HL-60 (cell line): ENCODE measurements around the gene TRIM50.

Source experiments
- DNase-seq, 2 experiments: peaks; one replicate each; pipeline ENCODE4 v3.0.0-alpha.2; 2010 to 2020; ENCODE audit warnings: low read depth in 1 of 2, low spot score in 1 of 2
- H3K27ac ChIP-seq: fragments of 250-450 bp; sonication (Bioruptor Pico); replicated peaks from 2 replicates; pipeline ENCODE4 v1.5.1; 2020; ENCODE audit warnings: mild to moderate bottlenecking, moderate library complexity
- H3K27me3 ChIP-seq: fragments of 250-450 bp; sonication (Bioruptor Pico); 2 replicates; pipeline ENCODE4 v1.5.1; 2021; ENCODE audit warnings: mild to moderate bottlenecking, moderate library complexity; ENCODE audit not compliant: insufficient read depth, poor library complexity, severe bottlenecking
- H3K4me3 ChIP-seq: replicated peaks from 2 replicates; pipeline ENCODE4 v1.5.1; 2011; ENCODE audit warnings: mild to moderate bottlenecking, control low read depth, low read length; ENCODE audit not compliant: insufficient read depth
- CTCF ChIP-seq: IDR thresholded peaks from one replicate; pipeline ENCODE4 v1.5.1; 2011; ENCODE audit warnings: low read length, control low read depth, inconsistent platforms; ENCODE audit not compliant: insufficient read depth
- GABPA ChIP-seq: IDR thresholded peaks from 2 replicates; pipeline ENCODE4 v1.6.1; 2012; ENCODE audit warnings: low read depth
- POLR2AphosphoS5 ChIP-seq: IDR thresholded peaks from 2 replicates; pipeline ENCODE4 v1.6.1; 2012; ENCODE audit warnings: low read depth
- REST ChIP-seq: IDR thresholded peaks from 2 replicates; pipeline ENCODE4 v1.6.1; 2012; ENCODE audit warnings: low read depth; ENCODE audit not compliant: insufficient replicate concordance
- SPI1 ChIP-seq: IDR thresholded peaks from 2 replicates; pipeline ENCODE4 v1.6.1; 2012; ENCODE audit warnings: low read depth, mild to moderate bottlenecking, borderline replicate concordance

TRIM50 gene

GRCh38 chr7:73351447-73352167 is 23.7 kb upstream of the TRIM50 start:
- no peak overlapping the region for H3K27ac ChIP-seq
- TF ChIP-seq REST, result no peak
- no peak for TF ChIP-seq SPI1
- no peak for TF ChIP-seq CTCF
- no peak for TF ChIP-seq POLR2AphosphoS5
- no peak for TF ChIP-seq GABPA
- H3K4me3 ChIP-seq, result no peak overlapping the region

GRCh38 chr7:73350306-73351068 is 22.6 kb upstream of the TRIM50 start:
- no peak overlapping the region for H3K4me3 ChIP-seq
- no peak overlapping the region for H3K27ac ChIP-seq
- no peak for DNase-seq
- TF ChIP-seq SPI1 (no peak), CTCF (no peak), POLR2AphosphoS5 (no peak), REST (no peak), GABPA (no peak)
- no peaks in the 10 kb centered on the region for H3K27me3 ChIP-seq

More at GRCh38 chr7:73351447-73352167, 23.7 kb upstream of the TRIM50 start:
- no peak for DNase-seq
- H3K27me3 ChIP-seq, result no peaks in the 10 kb centered on the region

- TF ChIP-seq REST, result no peak
- TF ChIP-seq SPI1, result no peak
- TF ChIP-seq GABPA, result no peak
- no peak for TF ChIP-seq CTCF
- TF ChIP-seq POLR2AphosphoS5, result no peak
- Histone ChIP-seq H3K27ac (no peak overlapping the region), H3K4me3 (no peak overlapping the region), H3K27me3 (no peaks in the 10 kb centered on the region)
- no peak for DNase-seq
Observed at GRCh38 chr7:73349763-73350162, 21.9 kb upstream of the TRIM50 start.
